ENCODE measurements around the gene STYX.

STYX gene

DNA sequence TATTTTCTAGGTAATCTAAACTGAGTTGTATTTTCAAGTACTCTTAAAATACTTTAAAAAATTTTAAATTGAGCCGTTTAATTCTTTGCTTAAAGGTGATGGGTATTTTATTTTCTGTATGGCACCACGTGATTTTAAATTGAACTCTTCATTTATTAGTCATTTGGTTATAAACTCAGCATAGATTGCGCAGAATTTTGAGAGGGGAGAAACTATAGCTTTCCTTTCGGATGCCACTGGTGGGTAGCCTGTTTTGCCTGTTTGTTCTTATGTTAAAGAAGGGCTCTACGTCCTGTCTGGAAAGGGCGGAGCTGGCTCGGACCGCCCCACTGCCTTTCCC, 411 bp upstream of the STYX start:
- Histone ChIP-seq H3K36me3 (replicated peaks) (peaks cover 12% of the 10 kb centered on the region), H3K27ac (peak overlapping the region; percentile 80), H3K4me3 (ENCODE audit: low read depth, low read length) (peak overlapping the region; percentile 40), H3K27me3 (replicated peaks) (no peaks in the 10 kb centered on the region)
- TF ChIP-seq, protein P1, sequence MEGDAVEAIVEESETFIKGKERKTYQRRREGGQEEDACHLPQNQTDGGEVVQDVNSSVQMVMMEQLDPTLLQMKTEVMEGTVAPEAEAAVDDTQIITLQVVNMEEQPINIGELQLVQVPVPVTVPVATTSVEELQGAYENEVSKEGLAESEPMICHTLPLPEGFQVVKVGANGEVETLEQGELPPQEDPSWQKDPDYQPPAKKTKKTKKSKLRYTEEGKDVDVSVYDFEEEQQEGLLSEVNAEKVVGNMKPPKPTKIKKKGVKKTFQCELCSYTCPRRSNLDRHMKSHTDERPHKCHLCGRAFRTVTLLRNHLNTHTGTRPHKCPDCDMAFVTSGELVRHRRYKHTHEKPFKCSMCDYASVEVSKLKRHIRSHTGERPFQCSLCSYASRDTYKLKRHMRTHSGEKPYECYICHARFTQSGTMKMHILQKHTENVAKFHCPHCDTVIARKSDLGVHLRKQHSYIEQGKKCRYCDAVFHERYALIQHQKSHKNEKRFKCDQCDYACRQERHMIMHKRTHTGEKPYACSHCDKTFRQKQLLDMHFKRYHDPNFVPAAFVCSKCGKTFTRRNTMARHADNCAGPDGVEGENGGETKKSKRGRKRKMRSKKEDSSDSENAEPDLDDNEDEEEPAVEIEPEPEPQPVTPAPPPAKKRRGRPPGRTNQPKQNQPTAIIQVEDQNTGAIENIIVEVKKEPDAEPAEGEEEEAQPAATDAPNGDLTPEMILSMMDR (IDR thresholded peaks at IDR 0.05; ENCODE audit: low read depth, low read length, missing control alignments) = no peak
- in situ Hi-C loops (cut with HindIII; ENCODE audit: low pct_ligation_motif_present, low sequenced_read_pairs) = no loop called here
- no peak for DNase-seq

DNA sequence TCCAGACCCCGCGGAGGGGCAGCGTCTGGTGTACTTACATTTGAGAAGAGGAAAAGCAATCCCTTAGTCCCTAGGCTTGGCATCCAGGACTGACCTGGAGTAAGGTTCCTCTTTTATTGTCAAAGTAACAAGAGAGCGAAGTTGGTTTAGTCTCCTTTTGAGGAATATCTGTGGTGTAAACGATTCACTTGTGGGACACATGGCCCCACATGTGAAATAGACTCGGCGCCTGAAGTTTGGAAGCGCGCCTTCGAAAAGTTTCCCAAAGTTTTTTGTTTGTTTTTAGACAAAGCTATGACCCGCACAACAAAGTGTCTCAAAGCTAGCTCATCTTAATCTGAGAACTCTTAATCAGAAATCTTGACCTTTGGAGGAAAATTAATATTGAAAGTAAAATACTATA, 744 bp downstream of the STYX start:
- H3K27me3 ChIP-seq (replicated peaks) = no peaks in the 10 kb centered on the region
- TF ChIP-seq, protein P1 (IDR thresholded peaks at IDR 0.05; ENCODE audit: low read depth, low read length, missing control alignments) = no peak
- H3K27ac ChIP-seq = peak overlapping the region; percentile 57
- H3K4me3 ChIP-seq (ENCODE audit: low read depth, low read length) = peak overlapping the region; percentile 95
- DNase-seq = peak; percentile 12
- peaks cover 3% of the 10 kb centered on the region for H3K36me3 ChIP-seq (replicated peaks)
- in situ Hi-C loops (cut with HindIII; ENCODE audit: low pct_ligation_motif_present, low sequenced_read_pairs) = no loop called here

- in situ Hi-C loops (cut with HindIII; ENCODE audit: low pct_ligation_motif_present, low sequenced_read_pairs) = no loop called here
- Histone ChIP-seq H3K27ac (no peak overlapping the region), H3K4me3 (ENCODE audit: low read depth, low read length) (no peak overlapping the region), H3K27me3 (replicated peaks) (no peaks in the 10 kb centered on the region), H3K36me3 (replicated peaks) (no peaks in the 10 kb centered on the region)
- TF ChIP-seq, protein P1 (IDR thresholded peaks at IDR 0.05; ENCODE audit: low read depth, low read length, missing control alignments) = no peak
- no peak for DNase-seq
Observed at GRCh38 chr14:52733824-52734223, 3.9 kb downstream of the STYX start.

GRCh38 chr14:52735921-52736489, 6.0 kb downstream of the STYX start:
- no peak for DNase-seq
- no peaks in the 10 kb centered on the region for H3K36me3 ChIP-seq (replicated peaks)
- in situ Hi-C loops (cut with HindIII; ENCODE audit: low pct_ligation_motif_present, low sequenced_read_pairs) = no loop called here
- TF ChIP-seq, protein P1 (IDR thresholded peaks at IDR 0.05; ENCODE audit: low read depth, low read length, missing control alignments) = no peak
- no peak overlapping the region for H3K4me3 ChIP-seq (ENCODE audit: low read depth, low read length)
- no peak overlapping the region for H3K27ac ChIP-seq
- no peaks in the 10 kb centered on the region for H3K27me3 ChIP-seq (replicated peaks)

GRCh38 chr14:52738409-52738808, 8.4 kb downstream of the STYX start:
- Histone ChIP-seq H3K27ac (no peak overlapping the region), H3K27me3 (replicated peaks) (no peaks in the 10 kb centered on the region), H3K4me3 (ENCODE audit: low read depth, low read length) (no peak overlapping the region), H3K36me3 (replicated peaks) (no peaks in the 10 kb centered on the region)
- in situ Hi-C loops (cut with HindIII; ENCODE audit: low pct_ligation_motif_present, low sequenced_read_pairs) = no loop called here
- TF ChIP-seq, protein P1 (IDR thresholded peaks at IDR 0.05; ENCODE audit: low read depth, low read length, missing control alignments) = no peak
- no peak for DNase-seq

- H3K27me3 ChIP-seq (replicated peaks) = no peaks in the 10 kb centered on the region
- peaks cover 2% of the 10 kb centered on the region for H3K36me3 ChIP-seq (replicated peaks)
- TF ChIP-seq, protein P1 (IDR thresholded peaks at IDR 0.05; ENCODE audit: low read depth, low read length, missing control alignments) = no peak
- no peak for DNase-seq
- H3K4me3 ChIP-seq (ENCODE audit: low read depth, low read length) = no peak overlapping the region
- in situ Hi-C loops (cut with HindIII; ENCODE audit: low pct_ligation_motif_present, low sequenced_read_pairs) = no loop called here
- H3K27ac ChIP-seq = no peak overlapping the region
Observed at GRCh38 chr14:52740751-52741150, 10.8 kb downstream of the STYX start.

Measured in brain microvascular endothelial cell (primary cell).